Dermis microvascular lymphatic vessel endothelial cell (primary cell): ENCODE measurements around the gene POLR3H. TPM values are rescaled to one million over a fixed set of nuclear protein-coding genes. Genes with fewer than 3 reads are reported as not detected.
"Not testable (repeated sequence)": the region's sequence is repeated elsewhere in the genome, so short reads cannot be mapped to it uniquely, and the experiment has no call there.

Source experiments
- DNase-seq, 2 donors: peaks; one replicate each; pipeline versions ENCODE4 v3.0.0 to v3.0.0-alpha.2; 2010; ENCODE audit warnings: low read depth in 2 of 2
- total RNA-seq: library from RNA; depleted of rRNA; stranded (reverse); fragments of >200 nt; gene quantifications from 2 replicates; pipeline ENCODE4 v1.2.1, GENCODE V29; 2014

The POLR3H gene
- total RNA-seq, 1 donor from 2014 or later: 11.8 TPM

- DNase-seq: no peak
Measured at GRCh38 chr22:41564563-41564962, 20.3 kb upstream of the POLR3H start.

DNA sequence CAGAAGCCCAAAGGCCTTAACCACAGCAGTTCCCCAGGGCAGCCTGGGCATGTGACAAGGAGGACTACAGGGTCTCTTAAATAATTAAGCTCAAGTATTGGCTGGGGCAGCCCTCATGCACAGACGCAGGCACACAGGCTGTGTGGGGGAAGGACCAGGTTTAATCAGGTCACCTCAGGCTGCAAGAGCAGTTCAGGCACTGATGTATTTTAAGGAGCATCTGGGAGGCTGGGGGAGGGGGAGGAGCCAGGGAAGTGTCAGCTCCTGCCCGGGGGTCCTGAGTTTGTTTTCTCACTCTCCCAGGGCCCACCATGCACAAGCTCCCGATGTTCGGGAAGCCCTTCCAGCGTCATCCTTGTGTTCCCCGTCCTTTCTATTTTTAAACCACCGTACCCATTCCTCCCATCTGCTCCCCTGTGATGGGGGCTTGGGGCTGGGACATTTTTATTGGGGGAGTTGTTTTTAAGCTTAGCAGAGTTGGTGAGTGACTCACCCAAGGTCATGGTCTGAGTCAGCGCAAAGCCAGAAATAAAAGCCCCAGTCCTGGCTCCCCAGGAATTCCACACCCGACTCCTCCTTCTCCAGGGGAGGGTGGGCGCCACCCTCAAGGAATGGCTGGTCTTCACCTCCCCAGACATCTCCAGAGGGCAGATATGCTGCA lies 18.9 kb upstream of the POLR3H start:
- peak in 1 of 2 donors; percentile 48 for DNase-seq

DNA sequence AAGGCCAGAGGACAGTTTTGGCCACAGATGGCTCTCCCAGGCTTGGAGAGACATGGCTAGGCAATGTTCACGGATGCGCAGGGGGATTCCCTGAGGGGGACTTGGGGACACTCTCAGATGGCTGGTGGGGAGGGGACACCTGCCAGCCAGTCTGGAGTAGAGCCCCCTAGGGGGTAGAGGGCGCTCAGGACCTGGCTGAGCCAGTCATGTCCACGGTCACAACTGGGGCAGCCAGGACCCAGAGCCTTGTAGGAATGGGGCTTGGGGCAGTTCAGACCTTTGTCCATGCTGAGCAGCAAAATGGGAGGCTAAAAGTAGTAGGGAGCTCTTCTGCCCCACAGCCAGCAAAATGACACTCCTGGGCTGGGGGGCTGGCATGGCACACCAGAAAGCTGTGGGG lies 18.2 kb upstream of the POLR3H start:
- no peak for DNase-seq

- no peak for DNase-seq
Measured at GRCh38 chr22:41561788-41562187, 17.5 kb upstream of the POLR3H start.

- DNase-seq: no peak
Measured at GRCh38 chr22:41561335-41561734, 17.1 kb upstream of the POLR3H start.

- DNase-seq: no peak
Measured at GRCh38 chr22:41560095-41560471, 15.8 kb upstream of the POLR3H start.

DNA sequence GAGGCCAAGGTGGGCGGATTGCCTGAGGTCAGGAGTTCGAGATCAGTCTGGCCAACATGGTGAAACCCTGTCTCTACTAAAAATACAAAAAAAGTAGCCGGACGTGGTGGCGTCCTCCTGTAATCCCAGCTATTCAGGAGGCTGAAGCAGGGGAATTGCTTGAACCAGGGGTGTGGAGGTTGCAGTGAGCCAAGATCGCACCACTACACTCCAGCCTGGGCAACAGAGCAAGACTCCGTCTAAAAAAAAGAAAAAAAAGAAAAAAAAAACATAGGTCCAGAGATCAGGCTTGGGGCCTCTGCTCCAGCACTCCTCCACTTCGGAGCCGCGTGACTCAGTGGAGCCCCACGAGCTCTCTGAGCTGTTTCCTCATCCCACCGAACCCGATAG lies 14.0 kb upstream of the POLR3H start:
- DNase-seq: not testable (repeated sequence)

GRCh38 chr22:41557401-41558240 lies 13.4 kb upstream of the POLR3H start:
- peak in 1 of 2 donors; percentile 56 for DNase-seq

- DNase-seq: no peak
Measured at GRCh38 chr22:41556561-41556960, 12.3 kb upstream of the POLR3H start.

DNA sequence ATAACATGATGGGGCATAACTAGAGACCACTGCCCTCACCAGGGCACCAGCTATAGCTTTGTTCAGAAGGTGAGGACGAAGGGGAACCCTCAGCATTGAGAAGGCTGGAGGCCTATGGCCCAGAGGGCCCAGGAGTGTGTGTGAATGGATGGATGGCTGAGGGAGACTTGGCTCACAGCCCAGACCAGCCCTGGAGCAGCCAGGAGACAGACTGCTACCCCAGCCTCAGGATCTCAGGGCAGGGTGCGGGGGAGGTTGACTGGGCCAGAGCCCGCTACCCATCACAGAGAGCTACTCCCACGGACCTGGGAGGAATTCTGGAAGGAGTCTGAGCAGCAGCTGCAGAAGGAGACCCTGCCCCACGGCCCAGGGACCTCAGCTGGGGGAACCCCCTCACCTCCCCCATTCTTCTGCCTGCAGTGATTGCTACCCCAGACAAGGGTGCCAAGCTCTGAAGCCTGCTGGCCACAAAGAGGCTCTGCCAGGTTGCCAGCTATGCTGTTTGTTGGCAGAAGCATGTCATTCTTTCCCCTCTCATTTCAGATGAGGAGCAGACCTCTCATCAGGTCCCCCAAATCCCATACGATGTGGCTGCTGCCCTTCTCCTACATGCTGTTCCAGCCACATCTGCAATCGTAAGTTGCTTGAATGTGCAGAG lies 11.2 kb upstream of the POLR3H start:
- no peak for DNase-seq

GRCh38 chr22:41551877-41552582 lies 7.8 kb upstream of the POLR3H start:
- DNase-seq: no peak

DNA sequence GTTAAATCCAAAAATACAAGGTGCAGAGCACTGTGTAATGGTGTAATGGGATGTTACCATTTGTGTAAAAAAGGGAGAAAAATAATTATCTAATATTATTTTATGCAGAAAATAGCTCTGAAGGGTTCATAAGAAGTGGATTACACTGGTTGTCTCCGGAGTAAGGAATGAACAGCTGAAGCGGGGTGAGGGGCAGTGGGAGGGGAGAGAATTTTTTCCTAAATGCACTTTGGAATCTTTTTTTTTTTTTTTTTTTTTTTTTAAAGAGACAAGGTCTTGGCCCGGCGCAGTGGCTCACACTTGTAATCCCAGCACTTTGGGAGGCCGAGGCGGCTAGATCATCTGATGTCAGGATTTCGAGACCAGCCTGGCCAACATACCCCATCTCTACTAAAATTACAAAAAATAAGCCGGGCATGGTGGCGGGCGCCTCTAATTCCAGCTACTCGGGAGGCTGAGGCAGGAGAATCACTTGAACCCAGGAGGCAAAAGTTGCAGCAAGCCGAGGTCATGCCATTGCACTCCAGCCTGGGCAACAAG lies 6.8 kb upstream of the POLR3H start:
- no peak for DNase-seq

DNA sequence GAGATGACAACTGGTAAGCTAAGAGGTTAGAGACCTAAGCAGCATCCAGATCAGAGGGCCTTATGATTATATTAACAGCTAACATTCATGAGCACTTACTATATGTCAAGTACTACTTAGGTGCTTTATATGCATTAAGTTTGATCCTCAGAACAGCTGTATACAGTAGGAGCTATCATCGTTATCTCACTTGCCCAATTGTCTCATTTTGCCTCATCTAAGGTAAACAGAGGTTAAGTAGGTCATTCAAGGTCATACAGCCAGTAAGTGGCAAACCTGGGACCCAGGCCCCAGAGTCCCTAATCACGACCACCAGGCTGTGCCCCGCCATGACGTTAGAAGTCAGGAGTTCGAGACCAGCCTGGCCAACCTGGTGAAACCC lies 4.6 kb upstream of the POLR3H start:
- no peak for DNase-seq

GRCh38 chr22:41544671-41545476 lies 604 bp upstream of the POLR3H start:
- no peak for DNase-seq

DNA sequence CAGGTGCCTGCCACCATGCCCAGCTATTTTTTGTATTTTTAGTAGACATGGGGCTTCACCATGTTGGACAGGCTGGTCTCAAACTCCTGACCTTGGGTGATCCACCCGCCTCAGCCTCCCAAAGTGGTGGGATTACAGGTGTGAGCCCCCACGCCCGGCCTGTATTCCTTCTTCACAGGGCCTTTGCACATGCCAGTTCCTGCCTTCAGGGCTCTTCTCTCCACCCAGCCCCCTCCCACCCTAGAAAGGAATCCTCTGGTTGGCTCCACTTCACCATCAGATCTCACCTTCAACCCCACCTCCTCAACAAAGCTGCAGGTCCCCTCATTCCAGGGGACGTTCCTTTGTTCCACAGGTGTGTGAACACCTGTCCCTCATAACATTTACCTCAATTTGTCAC lies 2.0 kb downstream of the POLR3H start:
- DNase-seq: no peak

DNA sequence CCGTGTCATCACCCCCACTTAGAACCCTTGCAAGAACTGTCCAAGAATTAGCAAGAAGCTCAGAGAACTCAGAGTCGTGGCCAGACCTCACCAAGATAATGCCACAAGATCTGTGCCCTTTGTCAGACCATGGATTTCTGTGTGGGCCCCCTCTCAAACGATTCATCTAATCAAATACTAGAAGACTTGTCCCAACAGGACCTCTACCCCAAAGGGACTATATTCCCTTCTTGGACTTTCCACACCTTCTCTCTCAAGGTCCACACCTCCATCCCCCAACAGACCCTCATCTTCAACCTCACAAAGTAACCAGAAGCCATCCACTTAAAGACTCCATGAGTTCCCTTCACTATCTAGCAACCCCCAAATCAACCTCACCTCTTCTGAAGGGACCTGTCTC lies 2.8 kb downstream of the POLR3H start:
- no peak for DNase-seq

DNA sequence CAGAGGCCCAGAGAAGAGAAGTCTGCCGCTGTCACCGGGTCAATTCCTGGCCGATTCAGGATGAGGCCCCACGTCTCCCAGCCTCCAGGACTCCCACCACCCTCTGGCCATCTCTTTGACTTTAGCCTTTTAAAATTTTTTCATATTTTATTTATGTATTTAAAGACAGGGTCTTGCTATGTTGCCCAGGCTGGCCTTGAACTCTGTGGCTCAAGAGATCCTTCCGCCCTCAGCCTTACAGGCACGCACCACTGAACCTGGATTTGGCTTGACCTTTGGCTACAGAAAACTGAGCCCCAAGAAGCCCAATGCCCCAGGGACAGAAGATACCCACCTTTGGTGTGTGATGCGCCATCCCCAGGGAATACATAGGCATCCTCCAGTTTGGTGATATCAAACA lies 3.9 kb downstream of the POLR3H start:
- DNase-seq: no peak

- DNase-seq: no peak
Measured at GRCh38 chr22:41540006-41540315, 4.3 kb downstream of the POLR3H start.

- no peak for DNase-seq
Measured at GRCh38 chr22:41539146-41540005, 4.9 kb downstream of the POLR3H start.

GRCh38 chr22:41538583-41538982 lies 5.7 kb downstream of the POLR3H start:
- no peak for DNase-seq
